ENCODE results near the gene AARSD1.
A peak's percentile ranks its signal among the peaks of the same experiment; 100 is the strongest.
"Not testable (repeated sequence)": the region's sequence is repeated elsewhere in the genome, so short reads cannot be mapped to it uniquely, and the experiment has no call there.

Gene AARSD1

GRCh38 chr17:42979511-42980273 is 15.4 kb upstream of the AARSD1 start, which contains the start of gene PTGES3L:
PTGES3L (minus strand) TSS chr17:42980080; CDS start chr17:42980053, 27 bp downstream.
- Histone ChIP-seq H3K9me3 (ENCODE audit: control insufficient read depth, low read length) (no peaks in the 10 kb centered on the region), H3K36me3 (ENCODE audit: control insufficient read depth, insufficient read depth, low read length, severe bottlenecking) (no peaks in the 10 kb centered on the region), H3K27me3 (replicated peaks; ENCODE audit: control insufficient read depth, insufficient read depth, low read length) (no peaks in the 10 kb centered on the region), H3K9ac (ENCODE audit: low read length) (peak within 1 kb of the TSS; percentile 85), H3K4me1 (ENCODE audit: control insufficient read depth, insufficient read depth, low read length) (peaks cover 23% of the 10 kb centered on the region), H3K4me3 (ENCODE audit: low read length) (peak within 1 kb of the TSS; percentile 90)
- peak; percentile 54 for DNase-seq (ENCODE audit: low read depth)

- DNase-seq (ENCODE audit: low read depth); H3K27me3 ChIP-seq (replicated peaks; ENCODE audit: control insufficient read depth, insufficient read depth, low read length); H3K4me3 ChIP-seq (ENCODE audit: low read length); H3K4me1 ChIP-seq (ENCODE audit: control insufficient read depth, insufficient read depth, low read length); H3K9me3 ChIP-seq (ENCODE audit: control insufficient read depth, low read length); H3K9ac ChIP-seq (ENCODE audit: low read length); H3K36me3 ChIP-seq (ENCODE audit: control insufficient read depth, insufficient read depth, low read length, severe bottlenecking): not testable (repeated sequence)
Measured at GRCh38 chr17:42975701-42976100, 11.4 kb upstream of the AARSD1 start.

- Histone ChIP-seq H3K4me1 (ENCODE audit: control insufficient read depth, insufficient read depth, low read length) (peaks cover 8% of the 10 kb centered on the region), H3K36me3 (ENCODE audit: control insufficient read depth, insufficient read depth, low read length, severe bottlenecking) (no peaks in the 10 kb centered on the region), H3K4me3 (ENCODE audit: low read length) (no peak overlapping the region), H3K9ac (ENCODE audit: low read length) (no peak overlapping the region), H3K9me3 (ENCODE audit: control insufficient read depth, low read length) (no peaks in the 10 kb centered on the region), H3K27me3 (replicated peaks; ENCODE audit: control insufficient read depth, insufficient read depth, low read length) (no peaks in the 10 kb centered on the region)
- no peak for DNase-seq (ENCODE audit: low read depth)
Measured at GRCh38 chr17:42975265-42975664, 11.0 kb upstream of the AARSD1 start.

- not testable (repeated sequence) for H3K9ac ChIP-seq (ENCODE audit: low read length); H3K4me3 ChIP-seq (ENCODE audit: low read length); H3K4me1 ChIP-seq (ENCODE audit: control insufficient read depth, insufficient read depth, low read length); H3K27me3 ChIP-seq (replicated peaks; ENCODE audit: control insufficient read depth, insufficient read depth, low read length); DNase-seq (ENCODE audit: low read depth); H3K9me3 ChIP-seq (ENCODE audit: control insufficient read depth, low read length); H3K36me3 ChIP-seq (ENCODE audit: control insufficient read depth, insufficient read depth, low read length, severe bottlenecking)
Measured at GRCh38 chr17:42973323-42973722, 9.1 kb upstream of the AARSD1 start.

- no peak for DNase-seq (ENCODE audit: low read depth)
- H3K27me3 ChIP-seq (replicated peaks; ENCODE audit: control insufficient read depth, insufficient read depth, low read length) = no peaks in the 10 kb centered on the region
- H3K4me3 ChIP-seq (ENCODE audit: low read length) = no peak overlapping the region
- H3K4me1 ChIP-seq (ENCODE audit: control insufficient read depth, insufficient read depth, low read length) = peaks cover 9% of the 10 kb centered on the region
- no peak overlapping the region for H3K9ac ChIP-seq (ENCODE audit: low read length)
- H3K36me3 ChIP-seq (ENCODE audit: control insufficient read depth, insufficient read depth, low read length, severe bottlenecking) = no peaks in the 10 kb centered on the region
- no peaks in the 10 kb centered on the region for H3K9me3 ChIP-seq (ENCODE audit: control insufficient read depth, low read length)
Measured at GRCh38 chr17:42971589-42971988, 7.3 kb upstream of the AARSD1 start.

- H3K36me3 ChIP-seq (ENCODE audit: control insufficient read depth, insufficient read depth, low read length, severe bottlenecking) = no peaks in the 10 kb centered on the region
- DNase-seq (ENCODE audit: low read depth) = no peak
- no peaks in the 10 kb centered on the region for H3K9me3 ChIP-seq (ENCODE audit: control insufficient read depth, low read length)
- H3K9ac ChIP-seq (ENCODE audit: low read length) = no peak overlapping the region
- H3K4me1 ChIP-seq (ENCODE audit: control insufficient read depth, insufficient read depth, low read length) = peaks cover 9% of the 10 kb centered on the region
- H3K27me3 ChIP-seq (replicated peaks; ENCODE audit: control insufficient read depth, insufficient read depth, low read length) = no peaks in the 10 kb centered on the region
- no peak overlapping the region for H3K4me3 ChIP-seq (ENCODE audit: low read length)
Measured at GRCh38 chr17:42969001-42969581, 4.8 kb upstream of the AARSD1 start.

GRCh38 chr17:42967925-42968324 is 3.7 kb upstream of the AARSD1 start:
- Histone ChIP-seq H3K4me3 (ENCODE audit: low read length) (no peak overlapping the region), H3K27me3 (replicated peaks; ENCODE audit: control insufficient read depth, insufficient read depth, low read length) (no peaks in the 10 kb centered on the region), H3K9me3 (ENCODE audit: control insufficient read depth, low read length) (no peaks in the 10 kb centered on the region), H3K4me1 (ENCODE audit: control insufficient read depth, insufficient read depth, low read length) (peaks cover 13% of the 10 kb centered on the region), H3K9ac (ENCODE audit: low read length) (no peak overlapping the region), H3K36me3 (ENCODE audit: control insufficient read depth, insufficient read depth, low read length, severe bottlenecking) (no peaks in the 10 kb centered on the region)
- no peak for DNase-seq (ENCODE audit: low read depth)

GRCh38 chr17:42953669-42954068 is 10.6 kb downstream of the AARSD1 start:
- H3K4me1 ChIP-seq (ENCODE audit: control insufficient read depth, insufficient read depth, low read length) = peaks cover 6% of the 10 kb centered on the region
- no peaks in the 10 kb centered on the region for H3K9me3 ChIP-seq (ENCODE audit: control insufficient read depth, low read length)
- no peak for DNase-seq (ENCODE audit: low read depth)
- no peak overlapping the region for H3K4me3 ChIP-seq (ENCODE audit: low read length)
- no peaks in the 10 kb centered on the region for H3K27me3 ChIP-seq (replicated peaks; ENCODE audit: control insufficient read depth, insufficient read depth, low read length)
- no peak overlapping the region for H3K9ac ChIP-seq (ENCODE audit: low read length)
- peaks cover 83% of the 10 kb centered on the region for H3K36me3 ChIP-seq (ENCODE audit: control insufficient read depth, insufficient read depth, low read length, severe bottlenecking)

- DNase-seq (ENCODE audit: low read depth) = no peak
- H3K36me3 ChIP-seq (ENCODE audit: control insufficient read depth, insufficient read depth, low read length, severe bottlenecking) = peaks cover 61% of the 10 kb centered on the region
Measured at GRCh38 chr17:42950044-42950783, 14.0 kb downstream of the AARSD1 start.

GRCh38 chr17:42946812-42947211 is 17.4 kb downstream of the AARSD1 start:
- Histone ChIP-seq H3K36me3 (ENCODE audit: control insufficient read depth, insufficient read depth, low read length, severe bottlenecking) (peaks cover 30% of the 10 kb centered on the region), H3K9ac (ENCODE audit: low read length) (no peak overlapping the region), H3K9me3 (ENCODE audit: control insufficient read depth, low read length) (no peaks in the 10 kb centered on the region), H3K4me1 (ENCODE audit: control insufficient read depth, insufficient read depth, low read length) (peaks cover 16% of the 10 kb centered on the region), H3K4me3 (ENCODE audit: low read length) (no peak overlapping the region), H3K27me3 (replicated peaks; ENCODE audit: control insufficient read depth, insufficient read depth, low read length) (no peaks in the 10 kb centered on the region)
- DNase-seq (ENCODE audit: low read depth) = no peak

More at GRCh38 chr17:42950044-42950783, 14.0 kb downstream of the AARSD1 start:
- Histone ChIP-seq H3K4me3 (ENCODE audit: low read length) (no peak overlapping the region), H3K9me3 (ENCODE audit: control insufficient read depth, low read length) (no peaks in the 10 kb centered on the region), H3K4me1 (ENCODE audit: control insufficient read depth, insufficient read depth, low read length) (peaks cover 21% of the 10 kb centered on the region), H3K27me3 (replicated peaks; ENCODE audit: control insufficient read depth, insufficient read depth, low read length) (no peaks in the 10 kb centered on the region), H3K9ac (ENCODE audit: low read length) (no peak overlapping the region)

GRCh38 chr17:42944211-42944610 is 20.0 kb downstream of the AARSD1 start:
- peaks cover 2% of the 10 kb centered on the region for H3K27me3 ChIP-seq (replicated peaks; ENCODE audit: control insufficient read depth, insufficient read depth, low read length)
- H3K36me3 ChIP-seq (ENCODE audit: control insufficient read depth, insufficient read depth, low read length, severe bottlenecking) = peaks cover 8% of the 10 kb centered on the region
- H3K9me3 ChIP-seq (ENCODE audit: control insufficient read depth, low read length) = no peaks in the 10 kb centered on the region
- H3K9ac ChIP-seq (ENCODE audit: low read length) = no peak overlapping the region
- H3K4me3 ChIP-seq (ENCODE audit: low read length) = no peak overlapping the region
- peaks cover 16% of the 10 kb centered on the region for H3K4me1 ChIP-seq (ENCODE audit: control insufficient read depth, insufficient read depth, low read length)
- peak; percentile 31 for DNase-seq (ENCODE audit: low read depth)
